ENCODE results near the gene LRRC32. TPM values are rescaled to one million over a fixed set of nuclear protein-coding genes. Genes with fewer than 3 reads are reported as not detected.

LRRC32 gene
- total and polyA plus RNA-seq, 2 experiments from 2014 or later: 4.0 to 7.9 TPM

DNA sequence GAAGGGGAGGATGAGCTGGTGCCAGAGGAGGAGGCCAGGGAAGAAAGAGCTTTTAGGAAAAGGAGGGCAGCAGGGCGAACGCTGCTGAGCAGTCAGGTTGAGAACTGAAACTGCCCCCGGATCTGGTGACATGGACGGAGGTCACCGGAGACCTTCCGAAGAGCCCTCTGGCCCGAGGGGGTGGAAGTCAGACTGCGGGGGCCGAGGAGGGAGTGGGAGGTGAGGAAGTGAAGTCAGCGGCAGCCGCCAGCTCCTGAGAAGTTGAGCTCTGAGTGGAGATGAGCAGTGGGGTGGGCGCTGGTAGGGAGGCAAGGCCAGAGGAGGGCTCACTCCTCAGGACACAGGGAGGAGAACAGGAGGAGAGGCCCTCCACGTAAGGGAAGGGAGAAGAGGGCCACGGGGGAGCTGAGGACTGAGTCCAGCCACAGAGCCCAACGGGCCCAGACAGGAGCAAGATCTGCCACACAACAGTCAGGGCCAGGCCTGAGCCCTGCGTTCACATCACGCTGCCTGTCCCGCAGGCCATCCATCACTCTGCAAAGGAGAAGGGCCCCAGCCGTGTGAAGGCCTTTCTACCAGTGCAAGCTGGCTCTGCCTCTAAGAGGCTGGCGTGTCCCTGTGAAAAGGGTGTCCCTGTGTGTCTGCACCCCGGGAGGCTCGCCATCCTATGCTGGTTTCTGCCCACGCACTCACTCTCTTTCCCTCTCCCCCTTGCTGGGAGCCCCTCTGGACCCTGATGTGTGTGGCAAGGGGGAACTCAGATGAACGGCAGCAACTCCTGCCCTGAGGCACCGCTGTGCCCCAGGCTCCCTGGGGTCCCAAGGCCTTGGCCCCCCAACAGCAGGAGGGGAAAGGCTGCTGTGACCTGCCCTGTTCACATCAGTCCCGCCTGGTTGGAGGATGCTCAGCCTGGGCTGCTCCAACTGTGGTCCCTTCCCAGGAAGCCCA lies 19.0 kb upstream of the LRRC32 start:
- Histone ChIP-seq H3K4me3 (no peak overlapping the region), H3K36me3 (ENCODE audit: low read depth) (no peaks in the 10 kb centered on the region), H3F3A (ENCODE audit: insufficient read depth) (peaks cover 5% of the 10 kb centered on the region; the same call in 1 of the 2 replicates), H3K9me3 (ENCODE audit: low read depth) (no peaks in the 10 kb centered on the region), H3K4me2 (ENCODE audit: unreplicated experiment) (no peak overlapping the region), H3K9me2 (ENCODE audit: insufficient read depth) (no peaks in the 10 kb centered on the region), H3K4me1 (ENCODE audit: insufficient read depth) (no peaks in the 10 kb centered on the region), H3K79me2 (ENCODE audit: insufficient read depth) (no peaks in the 10 kb centered on the region), H4K20me1 (ENCODE audit: insufficient read depth) (no peaks in the 10 kb centered on the region), H3K9ac (no peak overlapping the region), H3K27me3 (replicated peaks; ENCODE audit: insufficient read depth) (no peaks in the 10 kb centered on the region), H2AFZ (no peak overlapping the region), H3K27ac (no peak overlapping the region)
- in situ Hi-C loops (cut with MboI): no loop called here
- TF ChIP-seq EZH2phosphoT487 (IDR thresholded peaks at IDR 0.05; ENCODE audit: insufficient read depth, low read depth) (no peak), EZH2 (IDR thresholded peaks at IDR 0.05; ENCODE audit: insufficient read depth, poor library complexity, severe bottlenecking) (no peak)
- whole genome bisulfite sequencing, 2 experiments (ENCODE audit: low coverage in 1 of 2, low lambda C conversion rate in 2 of 2, missing lambda C conversion rate in 2 of 2): 80 to 81% methylated on average over 24 to 26 of the region's 26 CpGs
- no peak for DNase-seq

DNA sequence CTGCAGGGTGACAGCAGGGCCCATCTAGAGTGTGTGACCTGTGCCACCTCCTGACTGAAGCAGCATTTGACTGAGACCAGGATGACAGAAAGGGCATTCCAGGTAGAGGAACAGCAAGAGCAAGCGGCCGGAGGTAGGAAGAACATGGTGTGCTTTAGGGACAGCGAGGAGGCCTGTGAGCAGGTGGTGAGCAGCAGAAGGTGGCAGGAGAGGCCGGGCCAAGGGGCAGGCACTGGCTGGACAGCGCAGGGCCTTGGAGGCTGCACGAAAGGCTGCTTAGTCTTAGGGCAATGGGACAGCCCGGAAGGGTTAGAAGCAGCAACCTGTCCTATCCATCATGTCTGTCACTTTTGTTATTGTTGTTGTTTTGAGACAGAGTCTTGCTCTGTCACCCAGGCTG lies 17.6 kb upstream of the LRRC32 start:
- no peaks in the 10 kb centered on the region for H3K4me1 ChIP-seq (ENCODE audit: insufficient read depth)
- no peaks in the 10 kb centered on the region for H3K9me2 ChIP-seq (ENCODE audit: insufficient read depth)
- no peaks in the 10 kb centered on the region for H3K36me3 ChIP-seq (ENCODE audit: low read depth)
- no peak overlapping the region for H3K9ac ChIP-seq
- no peak overlapping the region for H3K4me3 ChIP-seq
- H3K4me2 ChIP-seq (ENCODE audit: unreplicated experiment): no peak overlapping the region
- TF ChIP-seq EZH2phosphoT487 (IDR thresholded peaks at IDR 0.05; ENCODE audit: insufficient read depth, low read depth) (no peak), EZH2 (IDR thresholded peaks at IDR 0.05; ENCODE audit: insufficient read depth, poor library complexity, severe bottlenecking) (no peak)
- no peaks in the 10 kb centered on the region for H3K27me3 ChIP-seq (replicated peaks; ENCODE audit: insufficient read depth)
- H4K20me1 ChIP-seq (ENCODE audit: insufficient read depth): no peaks in the 10 kb centered on the region
- no peaks in the 10 kb centered on the region for H3K79me2 ChIP-seq (ENCODE audit: insufficient read depth)
- peaks cover 5% of the 10 kb centered on the region; the same call in 1 of the 2 replicates for H3F3A ChIP-seq (ENCODE audit: insufficient read depth)
- no peak overlapping the region for H3K27ac ChIP-seq
- no peaks in the 10 kb centered on the region for H3K9me3 ChIP-seq (ENCODE audit: low read depth)
- DNase-seq: no peak
- no peak overlapping the region for H2AFZ ChIP-seq
- in situ Hi-C loops (cut with MboI): no loop called here
- WGBS, 2 experiments (ENCODE audit: low coverage in 1 of 2, low lambda C conversion rate in 2 of 2, missing lambda C conversion rate in 2 of 2): 91 to 94% methylated on average over 7 of the region's 7 CpGs

DNA sequence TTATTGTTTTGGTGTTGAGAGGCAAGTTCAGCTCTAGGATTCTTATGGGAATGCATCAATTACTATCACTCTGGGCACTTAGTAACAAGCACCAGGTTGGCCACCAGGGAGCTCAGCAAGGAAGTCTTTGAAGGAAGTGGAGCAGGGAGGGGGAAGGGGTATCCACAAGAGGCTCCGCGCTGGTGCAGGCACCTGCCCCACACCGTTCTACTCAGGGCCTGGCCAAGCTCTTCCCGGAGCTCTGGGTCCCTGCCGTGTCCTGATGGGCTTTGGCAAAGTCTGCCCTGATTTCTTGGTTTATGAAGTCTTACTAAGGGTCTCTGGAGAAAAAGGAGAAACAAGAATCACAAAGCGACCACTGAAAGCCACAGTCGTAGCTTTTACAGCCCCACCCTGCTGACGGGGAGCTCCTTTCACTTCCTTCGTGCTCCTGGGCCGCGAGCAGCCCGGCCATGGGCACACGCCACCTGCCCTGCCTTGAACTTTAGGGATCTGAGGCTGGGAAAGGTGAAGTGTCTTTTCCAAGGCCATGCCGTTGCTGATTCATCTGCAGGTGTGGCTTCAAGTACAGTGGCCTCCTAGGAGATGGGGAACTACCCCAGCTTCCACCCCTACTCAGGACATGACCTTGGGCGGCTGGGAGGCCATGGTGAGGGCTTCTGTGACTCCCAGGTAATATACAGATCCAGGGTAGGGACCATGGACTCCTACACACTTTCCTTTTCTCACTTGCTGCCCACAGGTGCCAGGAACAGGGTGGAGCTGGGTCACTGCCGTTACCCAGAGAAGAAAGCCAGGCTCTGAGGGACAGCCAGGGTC lies 15.9 kb upstream of the LRRC32 start:
- H4K20me1 ChIP-seq (ENCODE audit: insufficient read depth): no peaks in the 10 kb centered on the region
- H3K4me2 ChIP-seq (ENCODE audit: unreplicated experiment): no peak overlapping the region
- no peaks in the 10 kb centered on the region for H3K9me3 ChIP-seq (ENCODE audit: low read depth)
- no peak overlapping the region for H3K9ac ChIP-seq
- H2AFZ ChIP-seq: no peak overlapping the region
- in situ Hi-C loops (cut with MboI): no loop called here
- peaks cover 5% of the 10 kb centered on the region; the same call in 1 of the 2 replicates for H3F3A ChIP-seq (ENCODE audit: insufficient read depth)
- H3K79me2 ChIP-seq (ENCODE audit: insufficient read depth): no peaks in the 10 kb centered on the region
- 80 to 85% methylated on average over 16 of the region's 16 CpGs for WGBS, 2 experiments (ENCODE audit: low coverage in 1 of 2, low lambda C conversion rate in 2 of 2, missing lambda C conversion rate in 2 of 2)
- H3K36me3 ChIP-seq (ENCODE audit: low read depth): no peaks in the 10 kb centered on the region
- no peaks in the 10 kb centered on the region for H3K4me1 ChIP-seq (ENCODE audit: insufficient read depth)
- no peaks in the 10 kb centered on the region for H3K9me2 ChIP-seq (ENCODE audit: insufficient read depth)
- TF ChIP-seq EZH2 (IDR thresholded peaks at IDR 0.05; ENCODE audit: insufficient read depth, poor library complexity, severe bottlenecking): no peak
- no peak for DNase-seq
- H3K4me3 ChIP-seq: no peak overlapping the region
- H3K27ac ChIP-seq: no peak overlapping the region
- H3K27me3 ChIP-seq (replicated peaks; ENCODE audit: insufficient read depth): no peaks in the 10 kb centered on the region; the same call in 1 of the 2 replicates

DNA sequence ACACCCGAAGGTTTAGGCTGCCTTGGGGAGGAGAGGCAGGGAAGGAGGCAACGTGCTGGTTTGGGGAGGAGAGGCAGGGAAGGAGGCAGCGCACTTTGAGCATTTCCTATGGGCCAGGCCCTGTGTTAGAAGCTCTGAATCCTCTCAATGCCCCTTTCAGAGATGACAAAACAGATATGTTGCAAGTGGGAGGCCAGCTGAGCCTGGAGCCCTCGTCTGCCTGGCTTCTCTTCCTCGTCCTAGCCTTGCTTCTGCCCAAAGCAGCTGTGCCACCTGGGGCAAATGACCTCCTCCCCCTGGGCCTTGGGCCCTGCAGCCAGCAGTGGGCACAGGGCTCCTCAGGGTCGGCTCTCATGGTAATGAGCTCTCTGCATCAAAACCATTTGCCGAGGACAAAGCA lies 15.3 kb upstream of the LRRC32 start:
- Histone ChIP-seq H3K4me3 (no peak overlapping the region), H2AFZ (no peak overlapping the region), H3K9me2 (ENCODE audit: insufficient read depth) (no peaks in the 10 kb centered on the region), H3K4me2 (ENCODE audit: unreplicated experiment) (no peak overlapping the region), H3K36me3 (ENCODE audit: low read depth) (no peaks in the 10 kb centered on the region), H3K27me3 (replicated peaks; ENCODE audit: insufficient read depth) (no peaks in the 10 kb centered on the region; the same call in 1 of the 2 replicates), H3F3A (ENCODE audit: insufficient read depth) (peaks cover 5% of the 10 kb centered on the region; the same call in 1 of the 2 replicates), H4K20me1 (ENCODE audit: insufficient read depth) (no peaks in the 10 kb centered on the region), H3K27ac (no peak overlapping the region), H3K79me2 (ENCODE audit: insufficient read depth) (no peaks in the 10 kb centered on the region), H3K4me1 (ENCODE audit: insufficient read depth) (no peaks in the 10 kb centered on the region), H3K9me3 (ENCODE audit: low read depth) (no peaks in the 10 kb centered on the region), H3K9ac (no peak overlapping the region)
- TF ChIP-seq EZH2phosphoT487 (IDR thresholded peaks at IDR 0.05; ENCODE audit: insufficient read depth, low read depth) (no peak), EZH2 (IDR thresholded peaks at IDR 0.05; ENCODE audit: insufficient read depth, poor library complexity, severe bottlenecking) (no peak)
- in situ Hi-C loops (cut with MboI): no loop called here
- DNase-seq: no peak
- 62 to 63% methylated on average over 7 of the region's 7 CpGs for WGBS, 2 experiments (ENCODE audit: low coverage in 1 of 2, low lambda C conversion rate in 2 of 2, missing lambda C conversion rate in 2 of 2)

Measured in GM23248 (cell line).